Stomach (tissue), 9 donors: ENCODE data around the gene CYTH1. TPM values are rescaled to one million over a fixed set of nuclear protein-coding genes. Genes with fewer than 3 reads are reported as not detected.

ENCODE experiments used
- DNase-seq, 2 donors: peaks; one replicate each; pipeline versions ENCODE4 v3.0.0 to v3.0.0-alpha.2; 2013 to 2019
- H3K27ac ChIP-seq, 5 donors: fragments of 200-600 bp in 4 of 5; sonication (generic) in 4 of 5; one replicate each; pipeline ENCODE4 v1.5.1; 2013 to 2019; ENCODE audit warnings: mild to moderate bottlenecking in 1 of 5, moderate library complexity in 1 of 5
- H3K27me3 ChIP-seq, 3 donors: fragments of 200-600 bp; sonication (generic); one replicate each; pipeline ENCODE4 v1.5.1; 2017 to 2019; ENCODE audit warnings: mixed run types in 1 of 3
- H3K36me3 ChIP-seq, 4 donors: fragments of 200-600 bp; sonication (generic); 1 replicate in 3 of 4; 2 replicates in 1 of 4; pipeline ENCODE4 v1.5.1; 2016 to 2019
- H3K4me1 ChIP-seq, 4 donors: fragments of 200-600 bp; sonication (generic); one replicate each; pipeline ENCODE4 v1.5.1; 2016 to 2019
- H3K4me3 ChIP-seq, 4 donors: fragments of 200-600 bp; sonication (generic) in 3 of 4; one replicate each; pipeline ENCODE4 v1.5.1; 2016 to 2019; ENCODE audit warnings: mild to moderate bottlenecking in 1 of 4
- H3K9me3 ChIP-seq, 4 donors: fragments of 200-600 bp; sonication (generic); one replicate each; pipeline ENCODE4 v1.5.1; 2016 to 2019
- CTCF ChIP-seq, 7 experiments: fragments of 450-650 bp in 4 of 7; fragments of 200-600 bp in 3 of 7; sonication (generic) in 3 of 7; IDR thresholded peaks; one replicate each; pipeline ENCODE4 v1.5.1; 2016 to 2019; ENCODE audit warnings: antibody characterized with exemption in 7 of 7, control low read depth in 2 of 7, mild to moderate bottlenecking in 1 of 7
- EP300 ChIP-seq: sonication (generic); formaldehyde crosslinking; IDR thresholded peaks from one replicate; pipeline ENCODE4 v1.6.1; 2017; ENCODE audit warnings: antibody characterized with exemption
- POLR2A ChIP-seq, 4 donors: fragments of 450-650 bp; IDR thresholded peaks; one replicate each; pipeline ENCODE4 v1.6.1; 2016; ENCODE audit warnings: antibody characterized with exemption in 4 of 4, control low read depth in 2 of 4, mild to moderate bottlenecking in 1 of 4, moderate library complexity in 1 of 4
- POLR2AphosphoS5 ChIP-seq, 3 donors: sonication (generic); formaldehyde crosslinking; IDR thresholded peaks; one replicate each; pipeline ENCODE4 v1.6.1; 2016; ENCODE audit warnings: antibody characterized with exemption in 3 of 3
- WGBS, 5 donors: extraction: QIAGEN DNeasy Blood & Tissue Kit in 3 of 5; methylation state at CpG; one replicate each; pipeline versions ENCODE4 v1.1.5 to v1.1.7; 2013 to 2018; 5-methylcytosine and 5-hydroxymethylcytosine counted together
- intact Hi-C: fragments of 100-400 bp; cut with DNase I; formaldehyde crosslinking; loops from one replicate; pipeline ENCODE4 v1.15.1; 2023; ENCODE audit warnings: low total_unique reads
- polyA plus RNA-seq, 3 donors: library from polyadenylated mRNA; stranded (reverse); fragments of 200-250 nt; gene quantifications; one replicate each; pipeline ENCODE4 v1.2.3, GENCODE V29; 2013
- total RNA-seq, 5 donors: library from RNA; depleted of rRNA; stranded (reverse); fragments of >200 nt; gene quantifications; one replicate each; pipeline versions ENCODE4 v1.1.0 to v1.2.3, GENCODE V29; 2014 to 2016
- donor health status: healthy with polysubstance abuse.
- donor health status: Bipolar disorder and iron deficiency.
- donor health status: healthy.

Gene CYTH1
- total and polyA plus RNA-seq, 8 donors, result 29.6 to 137 (median 55.9) TPM

- TF ChIP-seq POLR2AphosphoS5 (IDR thresholded peaks at IDR 0.05), result no peak
- TF ChIP-seq CTCF (IDR thresholded peaks at IDR 0.05), result no peak
- no peak for TF ChIP-seq EP300
- no peak for TF ChIP-seq POLR2A (IDR thresholded peaks at IDR 0.05)
- intact Hi-C loops, result no loop called here
- peaks cover 29 to 51% (median 39%) of the 10 kb centered on the region in 4 donors for H3K36me3 ChIP-seq
- 89 to 94% (median 91%) methylated on average over 20 of the region's 20 CpGs for WGBS, 5 donors
- no peak overlapping the region for H3K27ac ChIP-seq
- H3K9me3 ChIP-seq, result no peaks in the 10 kb centered on the region
- DNase-seq, result no peak
- no peaks in the 10 kb centered on the region for H3K27me3 ChIP-seq
- peaks cover 0 to 25% (median 13%) of the 10 kb centered on the region in 4 donors for H3K4me1 ChIP-seq
- H3K4me3 ChIP-seq, result no peak overlapping the region
Observed at GRCh38 chr17:78670850-78671725, 111.0 kb downstream of the CYTH1 start.

- no peak for DNase-seq
- Histone ChIP-seq H3K4me3 (no peak overlapping the region), H3K4me1 (peaks cover 9 to 35% (median 21%) of the 10 kb centered on the region in 4 donors), H3K27ac (no peak overlapping the region), H3K36me3 (peaks cover 18 to 41% (median 29%) of the 10 kb centered on the region in 4 donors), H3K27me3 (no peaks in the 10 kb centered on the region), H3K9me3 (no peaks in the 10 kb centered on the region)
- TF ChIP-seq POLR2AphosphoS5 (IDR thresholded peaks at IDR 0.05), result no peak
- WGBS, 5 donors, result 89 to 94% (median 92%) methylated on average over 18 to 23 of the region's 23 CpGs
- intact Hi-C loops, result no loop called here
Observed at GRCh38 chr17:78669975-78670518, 112.0 kb downstream of the CYTH1 start.

- TF ChIP-seq EP300 (no peak), POLR2AphosphoS5 (IDR thresholded peaks at IDR 0.05) (no peak), POLR2A (IDR thresholded peaks at IDR 0.05) (no peak)
- Histone ChIP-seq H3K9me3 (no peaks in the 10 kb centered on the region), H3K27ac (no peak overlapping the region), H3K4me1 (peaks cover 10 to 34% (median 23%) of the 10 kb centered on the region in 4 donors), H3K36me3 (peaks cover 13 to 35% (median 23%) of the 10 kb centered on the region in 4 donors), H3K27me3 (no peaks in the 10 kb centered on the region), H3K4me3 (no peak overlapping the region)
- WGBS, 5 donors, result 92 to 97% (median 94%) methylated on average over 22 of the region's 22 CpGs
- intact Hi-C loops, result no loop called here
- DNase-seq, result no peak
Observed at GRCh38 chr17:78669256-78669974, 112.7 kb downstream of the CYTH1 start.

- Histone ChIP-seq H3K27ac (no peak overlapping the region), H3K27me3 (no peaks in the 10 kb centered on the region), H3K4me3 (no peak overlapping the region), H3K9me3 (no peaks in the 10 kb centered on the region), H3K4me1 (peaks cover 10 to 34% (median 20%) of the 10 kb centered on the region in 4 donors), H3K36me3 (peaks cover 8 to 29% (median 17%) of the 10 kb centered on the region in 4 donors)
- no peak for DNase-seq
- intact Hi-C loops, result no loop called here
- no peak for TF ChIP-seq POLR2A (IDR thresholded peaks at IDR 0.05)
- TF ChIP-seq POLR2AphosphoS5 (IDR thresholded peaks at IDR 0.05), result no peak
- TF ChIP-seq CTCF (IDR thresholded peaks at IDR 0.05), result no peak
- TF ChIP-seq EP300, result no peak
- WGBS, 5 donors, result 87 to 95% (median 91%) methylated on average over 4 of the region's 4 CpGs
Observed at GRCh38 chr17:78668847-78669246, 113.2 kb downstream of the CYTH1 start.
